Measurements from ENCODE around the gene SNAPC3.

Gene SNAPC3

DNA sequence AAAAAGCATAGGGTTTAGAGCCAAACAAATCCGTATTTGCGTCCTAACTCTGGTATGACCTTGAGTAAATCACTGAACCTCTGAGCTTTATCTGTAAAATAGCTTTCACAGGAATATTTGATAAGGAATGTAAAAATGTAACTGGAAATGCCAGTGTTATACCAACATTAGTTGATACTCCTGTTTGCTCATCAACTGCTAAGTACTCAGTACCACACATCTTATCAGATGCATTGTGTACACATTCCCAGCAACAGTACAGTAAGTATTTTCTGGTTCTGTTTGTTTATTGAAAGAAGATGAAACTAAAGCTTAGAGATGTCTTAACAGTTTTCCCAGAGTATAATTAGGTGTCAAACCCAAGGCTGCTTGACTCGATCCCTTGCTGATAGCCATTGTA, 21.5 kb downstream of the SNAPC3 start:
- peaks cover 11% of the 10 kb centered on the region; the same call in 1 of the 2 replicates for H3K36me3 ChIP-seq (ENCODE audit: control insufficient read depth, insufficient read depth, low read length)
- no CpG with 5 or more reads among the region's 3 CpGs for WGBS (ENCODE audit: insufficient coverage, insufficient read length)
- no peaks in the 10 kb centered on the region for H3K9me3 ChIP-seq (ENCODE audit: control insufficient read depth, insufficient read depth, low read length)
- no peak overlapping the region for H3K4me3 ChIP-seq (ENCODE audit: low read length)
- DNase-seq (ENCODE audit: low read depth, low spot score) = no peak
- no peaks in the 10 kb centered on the region for H3K27me3 ChIP-seq (ENCODE audit: control insufficient read depth, insufficient read depth, low read length)
- H3K4me1 ChIP-seq (ENCODE audit: control insufficient read depth, insufficient read depth, low read length) = no peaks in the 10 kb centered on the region
- H3K27ac ChIP-seq (ENCODE audit: low read length) = no peak overlapping the region

DNA sequence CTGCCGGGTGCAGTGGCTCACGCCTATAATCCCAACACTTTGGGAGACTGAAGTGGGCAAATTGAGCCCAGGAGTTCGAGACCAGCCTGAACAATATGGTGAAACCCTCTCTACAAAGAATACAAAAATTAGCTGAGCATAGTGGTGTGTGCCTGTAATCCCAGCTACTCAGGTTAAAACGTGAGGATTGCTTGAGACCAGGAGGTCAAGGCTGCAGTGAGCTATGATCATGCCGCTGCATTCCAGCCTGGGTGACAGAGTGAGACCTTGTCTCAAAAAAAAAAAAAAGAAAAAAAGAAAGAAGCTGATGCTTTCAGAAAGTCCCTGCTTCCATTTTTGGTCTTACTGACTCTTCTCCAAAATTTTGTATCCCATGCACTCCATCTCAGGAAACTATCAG, 31.3 kb downstream of the SNAPC3 start:
- H3K4me1 ChIP-seq (ENCODE audit: control insufficient read depth, insufficient read depth, low read length) = no peaks in the 10 kb centered on the region
- H3K27me3 ChIP-seq (ENCODE audit: control insufficient read depth, insufficient read depth, low read length) = no peaks in the 10 kb centered on the region
- no CpG with 5 or more reads among the region's 5 CpGs for WGBS (ENCODE audit: insufficient coverage, insufficient read length)
- no peak overlapping the region for H3K4me3 ChIP-seq (ENCODE audit: low read length)
- H3K27ac ChIP-seq (ENCODE audit: low read length) = no peak overlapping the region
- H3K9me3 ChIP-seq (ENCODE audit: control insufficient read depth, insufficient read depth, low read length) = no peaks in the 10 kb centered on the region
- H3K36me3 ChIP-seq (ENCODE audit: control insufficient read depth, insufficient read depth, low read length) = no peaks in the 10 kb centered on the region; the same call in 1 of the 2 replicates
- DNase-seq (ENCODE audit: low read depth, low spot score) = no peak

- Histone ChIP-seq H3K36me3 (ENCODE audit: control insufficient read depth, insufficient read depth, low read length) (peaks cover 3% of the 10 kb centered on the region; the same call in 1 of the 2 replicates), H3K27ac (ENCODE audit: low read length) (no peak overlapping the region), H3K27me3 (ENCODE audit: control insufficient read depth, insufficient read depth, low read length) (no peaks in the 10 kb centered on the region), H3K4me3 (ENCODE audit: low read length) (no peak overlapping the region), H3K9me3 (ENCODE audit: control insufficient read depth, insufficient read depth, low read length) (no peaks in the 10 kb centered on the region), H3K4me1 (ENCODE audit: control insufficient read depth, insufficient read depth, low read length) (no peaks in the 10 kb centered on the region)
- DNase-seq (ENCODE audit: low read depth, low spot score) = no peak
- WGBS (ENCODE audit: insufficient coverage, insufficient read length) = no CpG with 5 or more reads among the region's 8 CpGs
These were observed 38.4 kb downstream of the SNAPC3 start for GRCh38 chr9:15461056-15461455.

DNA sequence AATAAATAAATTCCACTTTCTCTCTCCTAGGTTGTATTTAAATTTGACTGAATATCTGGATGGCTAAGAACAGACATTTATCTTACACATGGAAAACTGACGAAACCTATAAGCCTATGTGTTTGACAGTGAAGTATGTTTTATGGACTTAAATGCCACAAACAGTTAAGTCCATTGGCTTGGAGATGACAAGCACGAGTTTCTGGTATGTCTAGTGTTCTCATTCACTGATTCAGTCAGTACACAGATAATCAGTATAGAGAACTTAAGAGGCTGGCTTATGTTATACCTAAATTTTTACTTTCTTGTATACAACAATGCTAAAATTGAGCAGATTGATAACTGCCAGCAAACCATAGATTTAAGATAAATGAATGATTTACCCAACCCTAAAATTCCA, 38.9 kb downstream of the SNAPC3 start:
- H3K27ac ChIP-seq (ENCODE audit: low read length) = no peak overlapping the region
- H3K36me3 ChIP-seq (ENCODE audit: control insufficient read depth, insufficient read depth, low read length) = peaks cover 4% of the 10 kb centered on the region; the same call in 1 of the 2 replicates
- H3K9me3 ChIP-seq (ENCODE audit: control insufficient read depth, insufficient read depth, low read length) = no peaks in the 10 kb centered on the region
- H3K4me3 ChIP-seq (ENCODE audit: low read length) = no peak overlapping the region
- no peaks in the 10 kb centered on the region for H3K4me1 ChIP-seq (ENCODE audit: control insufficient read depth, insufficient read depth, low read length)
- H3K27me3 ChIP-seq (ENCODE audit: control insufficient read depth, insufficient read depth, low read length) = no peaks in the 10 kb centered on the region
- WGBS (ENCODE audit: insufficient coverage, insufficient read length) = no CpG with 5 or more reads among the region's 2 CpGs
- DNase-seq (ENCODE audit: low read depth, low spot score) = no peak

DNA sequence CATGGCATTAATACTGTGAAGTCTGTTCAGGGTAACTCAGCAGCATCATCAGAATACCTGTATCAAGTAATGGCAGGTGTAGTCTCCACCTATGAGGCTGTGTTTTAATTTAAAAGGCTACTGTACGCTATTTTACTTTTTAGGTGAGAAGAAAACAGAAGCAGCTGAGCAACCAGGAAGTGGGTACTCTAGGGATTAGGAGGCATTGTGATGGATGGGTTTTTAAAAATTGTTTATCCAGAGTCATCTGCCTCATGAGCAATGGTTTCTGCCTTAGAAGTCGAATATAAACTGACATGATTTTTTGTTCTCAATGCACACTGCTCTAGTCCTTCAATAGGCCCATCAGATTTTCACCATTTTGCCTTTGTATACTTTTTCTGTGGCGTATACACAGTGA, 45.5 kb downstream of the SNAPC3 start:
- Histone ChIP-seq H3K4me3 (ENCODE audit: low read length) (no peak overlapping the region), H3K9me3 (ENCODE audit: control insufficient read depth, insufficient read depth, low read length) (no peaks in the 10 kb centered on the region), H3K4me1 (ENCODE audit: control insufficient read depth, insufficient read depth, low read length) (no peaks in the 10 kb centered on the region), H3K27ac (ENCODE audit: low read length) (no peak overlapping the region), H3K27me3 (ENCODE audit: control insufficient read depth, insufficient read depth, low read length) (no peaks in the 10 kb centered on the region), H3K36me3 (ENCODE audit: control insufficient read depth, insufficient read depth, low read length) (peaks cover 8% of the 10 kb centered on the region; the same call in 1 of the 2 replicates)
- no CpG with 5 or more reads among the region's 3 CpGs for WGBS (ENCODE audit: insufficient coverage, insufficient read length)
- no peak for DNase-seq (ENCODE audit: low read depth, low spot score)

GRCh38 chr9:15469406-15469805, 46.7 kb downstream of the SNAPC3 start:
- no peak for DNase-seq (ENCODE audit: low read depth, low spot score)
- Histone ChIP-seq H3K36me3 (ENCODE audit: control insufficient read depth, insufficient read depth, low read length) (peaks cover 8% of the 10 kb centered on the region; the same call in 1 of the 2 replicates), H3K9me3 (ENCODE audit: control insufficient read depth, insufficient read depth, low read length) (no peaks in the 10 kb centered on the region), H3K27ac (ENCODE audit: low read length) (no peak overlapping the region), H3K27me3 (ENCODE audit: control insufficient read depth, insufficient read depth, low read length) (no peaks in the 10 kb centered on the region), H3K4me3 (ENCODE audit: low read length) (no peak overlapping the region), H3K4me1 (ENCODE audit: control insufficient read depth, insufficient read depth, low read length) (no peaks in the 10 kb centered on the region)
- no CpG with 5 or more reads among the region's 1 CpG for WGBS (ENCODE audit: insufficient coverage, insufficient read length)

- WGBS (ENCODE audit: insufficient coverage, insufficient read length) = no CpG with 5 or more reads among the region's 2 CpGs
- no peak for DNase-seq (ENCODE audit: low read depth, low spot score)
- Histone ChIP-seq H3K27ac (ENCODE audit: low read length) (no peak overlapping the region), H3K4me1 (ENCODE audit: control insufficient read depth, insufficient read depth, low read length) (no peaks in the 10 kb centered on the region), H3K4me3 (ENCODE audit: low read length) (no peak overlapping the region), H3K27me3 (ENCODE audit: control insufficient read depth, insufficient read depth, low read length) (no peaks in the 10 kb centered on the region), H3K36me3 (ENCODE audit: control insufficient read depth, insufficient read depth, low read length) (peaks cover 8% of the 10 kb centered on the region; the same call in 1 of the 2 replicates), H3K9me3 (ENCODE audit: control insufficient read depth, insufficient read depth, low read length) (no peaks in the 10 kb centered on the region)
These were observed 47.2 kb downstream of the SNAPC3 start for GRCh38 chr9:15469862-15470261.

DNA sequence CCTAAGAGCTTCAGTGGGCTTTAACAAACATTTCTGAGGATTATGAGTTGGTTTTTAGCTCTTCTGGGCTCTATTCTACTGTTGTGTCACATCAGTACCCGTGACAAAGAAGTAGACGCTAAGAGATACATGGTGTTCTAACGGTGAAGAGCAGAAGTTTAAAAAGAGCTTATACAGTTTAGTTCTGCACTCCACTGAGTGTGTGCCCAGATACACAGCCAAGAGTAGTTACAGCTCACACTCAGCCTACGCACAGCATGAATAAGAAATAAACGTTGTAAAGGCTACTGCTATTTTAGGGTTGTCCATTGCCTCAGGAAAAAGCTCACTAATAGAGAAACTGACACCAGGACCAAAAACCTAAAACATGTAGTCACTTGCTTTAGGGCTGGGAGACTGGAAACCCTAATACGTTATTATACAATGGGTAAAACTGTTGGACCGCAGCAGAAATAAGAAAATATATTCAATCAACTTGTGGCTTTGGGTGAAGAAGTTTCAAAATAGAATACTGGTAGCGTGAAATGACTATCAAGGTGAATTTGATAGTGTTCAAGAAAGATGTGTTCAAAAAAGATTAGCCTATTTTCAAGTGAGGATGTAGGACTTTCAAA, 53.4 kb downstream of the SNAPC3 start:
- Histone ChIP-seq H3K4me1 (ENCODE audit: control insufficient read depth, insufficient read depth, low read length) (no peaks in the 10 kb centered on the region), H3K27ac (ENCODE audit: low read length) (no peak overlapping the region), H3K9me3 (ENCODE audit: control insufficient read depth, insufficient read depth, low read length) (no peaks in the 10 kb centered on the region), H3K36me3 (ENCODE audit: control insufficient read depth, insufficient read depth, low read length) (no peaks in the 10 kb centered on the region; the same call in 1 of the 2 replicates), H3K27me3 (ENCODE audit: control insufficient read depth, insufficient read depth, low read length) (no peaks in the 10 kb centered on the region), H3K4me3 (ENCODE audit: low read length) (no peak overlapping the region)
- no CpG with 5 or more reads among the region's 8 CpGs for WGBS (ENCODE audit: insufficient coverage, insufficient read length)
- DNase-seq (ENCODE audit: low read depth, low spot score) = no peak

DNA sequence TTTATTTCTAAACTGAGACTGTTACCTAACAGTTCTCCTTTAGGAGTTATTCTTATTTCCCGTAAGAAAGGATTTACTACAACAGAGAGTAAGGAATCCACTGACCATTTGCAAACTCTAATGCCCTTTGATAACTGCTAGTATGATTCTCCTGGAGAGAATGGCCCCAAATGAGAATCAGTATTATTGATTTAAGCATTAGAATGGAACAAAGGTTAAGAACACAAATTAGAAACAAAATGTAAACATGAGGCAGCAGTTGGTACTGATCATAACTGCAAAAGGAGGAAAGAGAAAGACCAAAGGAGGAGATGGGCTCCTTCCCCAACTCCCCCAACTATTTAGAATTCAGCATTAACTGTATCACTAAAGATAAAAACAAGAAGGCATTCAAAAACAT, 57.4 kb downstream of the SNAPC3 start:
- peaks cover 4% of the 10 kb centered on the region; the same call in 1 of the 2 replicates for H3K36me3 ChIP-seq (ENCODE audit: control insufficient read depth, insufficient read depth, low read length)

DNA sequence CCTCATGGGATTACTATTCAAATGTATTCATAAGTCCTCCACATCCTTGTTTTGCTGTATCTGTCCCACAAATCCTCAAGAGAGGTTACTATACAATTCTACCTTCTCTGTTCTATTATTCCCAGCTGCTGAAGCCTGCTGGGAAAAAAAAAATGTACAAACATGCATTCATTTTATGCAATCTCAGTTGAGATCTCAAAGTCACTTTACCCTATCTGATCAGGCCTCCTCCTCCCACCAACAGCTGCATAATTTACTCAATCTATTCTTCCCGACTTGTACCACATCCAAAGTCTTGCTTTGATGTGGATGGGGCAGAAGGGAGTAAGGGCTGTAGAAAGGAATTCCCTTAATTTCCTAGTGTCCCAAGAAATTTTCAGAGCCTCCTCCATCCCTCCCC, 59.5 kb downstream of the SNAPC3 start:
- no peak overlapping the region for H3K4me3 ChIP-seq (ENCODE audit: low read length)
- H3K27me3 ChIP-seq (ENCODE audit: control insufficient read depth, insufficient read depth, low read length) = no peaks in the 10 kb centered on the region
- no peaks in the 10 kb centered on the region for H3K9me3 ChIP-seq (ENCODE audit: control insufficient read depth, insufficient read depth, low read length)
- H3K36me3 ChIP-seq (ENCODE audit: control insufficient read depth, insufficient read depth, low read length) = peaks cover 4% of the 10 kb centered on the region; the same call in 1 of the 2 replicates
- no peak for DNase-seq (ENCODE audit: low read depth, low spot score)
- no peaks in the 10 kb centered on the region for H3K4me1 ChIP-seq (ENCODE audit: control insufficient read depth, insufficient read depth, low read length)
- no CpG with 5 or more reads among the region's 1 CpG for WGBS (ENCODE audit: insufficient coverage, insufficient read length)
- H3K27ac ChIP-seq (ENCODE audit: low read length) = no peak overlapping the region

More for the DNA sequence above, 57.4 kb downstream of the SNAPC3 start:
- Histone ChIP-seq H3K9me3 (ENCODE audit: control insufficient read depth, insufficient read depth, low read length) (no peaks in the 10 kb centered on the region), H3K27ac (ENCODE audit: low read length) (no peak overlapping the region), H3K4me1 (ENCODE audit: control insufficient read depth, insufficient read depth, low read length) (no peaks in the 10 kb centered on the region), H3K27me3 (ENCODE audit: control insufficient read depth, insufficient read depth, low read length) (no peaks in the 10 kb centered on the region), H3K4me3 (ENCODE audit: low read length) (no peak overlapping the region)
- DNase-seq (ENCODE audit: low read depth, low spot score) = no peak
- no CpG with 5 or more reads among the region's 1 CpG for WGBS (ENCODE audit: insufficient coverage, insufficient read length)

- no peak overlapping the region for H3K4me3 ChIP-seq (ENCODE audit: low read length)
- no peak overlapping the region for H3K27ac ChIP-seq (ENCODE audit: low read length)
- DNase-seq (ENCODE audit: low read depth, low spot score) = no peak
- no peaks in the 10 kb centered on the region for H3K4me1 ChIP-seq (ENCODE audit: control insufficient read depth, insufficient read depth, low read length)
- H3K27me3 ChIP-seq (ENCODE audit: control insufficient read depth, insufficient read depth, low read length) = no peaks in the 10 kb centered on the region
- no CpG with 5 or more reads among the region's 6 CpGs for WGBS (ENCODE audit: insufficient coverage, insufficient read length)
- H3K9me3 ChIP-seq (ENCODE audit: control insufficient read depth, insufficient read depth, low read length) = no peaks in the 10 kb centered on the region
- peaks cover 6% of the 10 kb centered on the region; the same call in 1 of the 2 replicates for H3K36me3 ChIP-seq (ENCODE audit: control insufficient read depth, insufficient read depth, low read length)
These were observed 62.1 kb downstream of the SNAPC3 start for GRCh38 chr9:15484802-15485201.

Data from iPS DF 6.9 (cell line).